Colon (tissue), 2 donors: ENCODE measurements around the gene C5AR2.
"Not testable (repeated sequence)": the region's sequence is repeated elsewhere in the genome, so short reads cannot be mapped to it uniquely, and the experiment has no call there.

Experiments used
- FAIRE-seq: peaks from 2 replicates; lab custom pipeline; 2012; peaks lifted over from hg19 to GRCh38; lab: Jason Lieb, UNC
- donor health status: control.
- donor health status: control.

The C5AR2 gene

GRCh38 chr19:47387623-47388022 lies 55.6 kb downstream of the C5AR2 start:
- not testable (repeated sequence) for FAIRE-seq

GRCh38 chr19:47388721-47389120 lies 56.7 kb downstream of the C5AR2 start:
- FAIRE-seq: not testable (repeated sequence)

GRCh38 chr19:47389150-47389556 lies 57.2 kb downstream of the C5AR2 start:
- no peak for FAIRE-seq

- no peak for FAIRE-seq
Observed at GRCh38 chr19:47390533-47391488, 58.8 kb downstream of the C5AR2 start.

- FAIRE-seq: no peak
Observed at GRCh38 chr19:47391510-47392223, 59.7 kb downstream of the C5AR2 start.
